Camera-type eye (tissue), 1 donor: ENCODE data around the gene CXorf58. TPM values are rescaled to one million over a fixed set of nuclear protein-coding genes. Genes with fewer than 3 reads are reported as not detected.

Experiments
- total RNA-seq: library from RNA; depleted of rRNA; stranded (reverse); fragments of >200 nt; gene quantifications from one replicate; pipeline ENCODE4 v1.2.3, GENCODE V29; 2014

Gene CXorf58
- 0.22 TPM for total RNA-seq

GRCh38 chrX:23907498-23908218 lies at the start of gene CXorf58, which contains the start of gene APOO:
TSS of gene CXorf58 (plus strand) at chrX:23908006. CDS start at chrX:23910303, 2,297 bp downstream.
TSS of gene APOO (minus strand) at chrX:23907938. CDS start at chrX:23907702, 236 bp downstream.

Other genes starting within 250 kb of the CXorf58 start
- 90.5 TPM for gene PRDX4, start 240.5 kb upstream of the CXorf58 start, total RNA-seq
- gene ACOT9, start 164.7 kb upstream of the CXorf58 start, total RNA-seq = 36.3 TPM
- gene SAT1, start 124.8 kb upstream of the CXorf58 start, total RNA-seq = 319 TPM
- 16.9 TPM for gene APOO, start 68 bp upstream of the CXorf58 start, total RNA-seq
- 33.3 TPM for gene KLHL15, start 119.2 kb downstream of the CXorf58 start, total RNA-seq
- gene EIF2S3, start 146.9 kb downstream of the CXorf58 start, total RNA-seq = 150 TPM
- gene ZFX, start 241.7 kb downstream of the CXorf58 start, total RNA-seq = 128 TPM